PC-3 (cell line): Measurements from ENCODE around the gene CCM2. TPM values are rescaled to one million over a fixed set of nuclear protein-coding genes. Genes with fewer than 3 reads are reported as not detected.

ENCODE experiments used
- ATAC-seq: fragments of 200-7000 bp; cut with Tn5 transposase; 2 replicates; pipeline ENCODE4 v1.9.1; 2020; ENCODE audit warnings: mild to moderate bottlenecking, moderate library complexity
- BruUV-seq: library from RNA; stranded (reverse); fragments of 400-500 nt; replicated peaks from 2 replicates; lab custom pipeline; 2021; lab: Mats Ljungman, UMichigan
- CTCF ChIA-PET: fragments of 300-600 bp; sonication (Branson Sonifier 250); formaldehyde crosslinking; loops from one replicate; lab custom pipeline; 2022; ENCODE audit warnings: antibody characterized with exemption; lab: Charles Lee
- POLR2A ChIA-PET: fragments of 300-600 bp; sonication (Branson Sonifier 250); formaldehyde crosslinking; loops from one replicate; lab custom pipeline; 2022; ENCODE audit warnings: antibody characterized with exemption; ENCODE audit not compliant: unreplicated experiment; lab: Charles Lee
- DNase-seq: peaks from one replicate; pipeline ENCODE4 v3.0.0-alpha.2; 2015
- H2AFZ ChIP-seq: fragments of 300-600 bp; sonication (generic); 2 replicates; pipeline ENCODE4 v1.6.0; 2016; ENCODE audit warnings: antibody characterized with exemption, low read length
- H3F3A ChIP-seq: fragments of 300-600 bp; sonication (generic); one replicate; pipeline ENCODE4 v1.6.0; 2017; ENCODE audit warnings: antibody characterized with exemption, low read length, control low read depth, mild to moderate bottlenecking; ENCODE audit not compliant: unreplicated experiment
- H3K27ac ChIP-seq: fragments of 300-600 bp; sonication (generic); 2 replicates; pipeline ENCODE4 v1.5.1; 2016; ENCODE audit warnings: mild to moderate bottlenecking, low read length
- H3K27me3 ChIP-seq: fragments of 300-600 bp; sonication (generic); 2 replicates; pipeline ENCODE4 v1.6.1; 2016; ENCODE audit warnings: low read length, mixed read lengths
- H3K36me3 ChIP-seq: fragments of 300-600 bp; sonication (generic); 2 replicates; pipeline ENCODE4 v1.6.1; 2016; ENCODE audit warnings: low read depth, mixed run types, low read length, mixed read lengths
- H3K4me1 ChIP-seq: fragments of 300-600 bp; sonication (generic); 2 replicates; pipeline ENCODE4 v1.5.1; 2016; ENCODE audit warnings: low read length; ENCODE audit not compliant: insufficient read depth
- H3K4me2 ChIP-seq: fragments of 300-600 bp; sonication (generic); 2 replicates; pipeline ENCODE4 v1.6.0; 2016; ENCODE audit warnings: low read length
- H3K4me3 ChIP-seq: fragments of 300-600 bp; sonication (generic); 2 replicates; pipeline ENCODE4 v1.5.1; 2016; ENCODE audit warnings: mild to moderate bottlenecking, low read length, mixed read lengths
- H3K79me2 ChIP-seq: fragments of 300-600 bp; sonication (generic); 2 replicates; pipeline ENCODE4 v1.6.1; 2017; ENCODE audit warnings: low read length, mixed read lengths
- H3K9ac ChIP-seq: fragments of 300-600 bp; sonication (generic); 2 replicates; pipeline ENCODE4 v1.6.0; 2016; ENCODE audit warnings: mild to moderate bottlenecking, low read length
- H3K9me2 ChIP-seq: fragments of 300-600 bp; sonication (generic); replicated peaks from 2 replicates; pipeline ENCODE4 v1.6.1; 2016; ENCODE audit warnings: mixed run types, low read length, mixed read lengths
- H3K9me3 ChIP-seq: fragments of 300-600 bp; sonication (generic); 2 replicates; pipeline ENCODE4 v1.6.1; 2016; ENCODE audit warnings: low read length, mixed read lengths
- H4K20me1 ChIP-seq: fragments of 300-600 bp; sonication (generic); 2 replicates; pipeline ENCODE4 v1.6.1; 2016; ENCODE audit warnings: low read length, mixed read lengths
- EZH2 ChIP-seq: fragments of 300-600 bp; sonication (generic); IDR thresholded peaks from one replicate; pipeline ENCODE4 v1.6.1; 2017; ENCODE audit warnings: antibody characterized with exemption, mild to moderate bottlenecking, low read length; ENCODE audit not compliant: unreplicated experiment
- EZH2phosphoT487 ChIP-seq: fragments of 300-600 bp; sonication (generic); IDR thresholded peaks from 2 replicates; pipeline ENCODE4 v1.6.1; 2018; ENCODE audit warnings: mild to moderate bottlenecking, antibody characterized with exemption, low read length, borderline replicate concordance
- intact Hi-C: fragments of 100-400 bp; cut with micrococcal nuclease; formaldehyde crosslinking; loops from 2 replicates; pipeline ENCODE4 v1.9.0; 2023
- total RNA-seq: library from RNA; depleted of rRNA; stranded (reverse); fragments of >200 nt; gene quantifications from 2 replicates; pipeline ENCODE4 v1.2.3, GENCODE V29; 2014
- TF ChIP-seq, protein P1 (sequence below): fragments of 300-600 bp; sonication (generic); conservative IDR thresholded peaks from 2 replicates; pipeline ENCODE4 v1.5.1; 2017; ENCODE audit warnings: antibody characterized with exemption, low read depth, mild to moderate bottlenecking, low read length

CCM2 gene
- total RNA-seq, 1 experiment from 2014 or later = 56.6 TPM

DNA sequence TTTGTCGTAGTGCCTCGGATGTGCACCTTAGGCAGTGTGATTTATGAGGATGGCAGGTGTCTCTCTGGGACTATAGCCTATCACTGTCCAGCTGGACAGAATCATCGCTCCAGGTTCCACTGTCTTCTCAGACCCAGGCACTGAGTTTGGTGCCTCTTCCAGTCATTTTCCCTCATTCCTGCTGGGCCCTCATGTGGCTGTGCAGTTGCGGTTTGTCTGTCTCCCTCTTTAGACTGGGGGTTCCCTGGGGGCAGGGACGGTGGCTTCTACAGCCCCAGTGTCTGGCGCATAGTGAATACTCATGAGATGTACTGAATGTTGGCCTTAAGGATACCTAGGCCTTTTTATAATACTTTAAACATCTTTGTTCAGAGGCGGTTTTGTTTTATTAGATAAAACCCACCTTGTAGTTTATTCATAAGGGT is 28.9 kb downstream of the CCM2 start:
- ChIA-PET CTCF (no interaction called here), POLR2A (no interaction called here)
- no peaks in the 10 kb centered on the region for H4K20me1 ChIP-seq
- H3K4me2 ChIP-seq = no peak overlapping the region
- peaks cover 6% of the 10 kb centered on the region; the same call in 1 of the 2 replicates for H3K4me1 ChIP-seq
- H3K27ac ChIP-seq = no peak overlapping the region
- DNase-seq = no peak
- H3K9me2 ChIP-seq = no peaks in the 10 kb centered on the region
- H3K27me3 ChIP-seq = no peaks in the 10 kb centered on the region
- no peaks in the 10 kb centered on the region; the same call in 1 of the 2 replicates for H3K36me3 ChIP-seq
- no peak for ATAC-seq
- intact Hi-C loops = no loop called here
- BruUV-seq = no TSS peak
- no peak overlapping the region for H3K9ac ChIP-seq
- no peak overlapping the region for H3K4me3 ChIP-seq
- H2AFZ ChIP-seq = no peak overlapping the region
- no peaks in the 10 kb centered on the region for H3K9me3 ChIP-seq
- TF ChIP-seq, protein P1, sequence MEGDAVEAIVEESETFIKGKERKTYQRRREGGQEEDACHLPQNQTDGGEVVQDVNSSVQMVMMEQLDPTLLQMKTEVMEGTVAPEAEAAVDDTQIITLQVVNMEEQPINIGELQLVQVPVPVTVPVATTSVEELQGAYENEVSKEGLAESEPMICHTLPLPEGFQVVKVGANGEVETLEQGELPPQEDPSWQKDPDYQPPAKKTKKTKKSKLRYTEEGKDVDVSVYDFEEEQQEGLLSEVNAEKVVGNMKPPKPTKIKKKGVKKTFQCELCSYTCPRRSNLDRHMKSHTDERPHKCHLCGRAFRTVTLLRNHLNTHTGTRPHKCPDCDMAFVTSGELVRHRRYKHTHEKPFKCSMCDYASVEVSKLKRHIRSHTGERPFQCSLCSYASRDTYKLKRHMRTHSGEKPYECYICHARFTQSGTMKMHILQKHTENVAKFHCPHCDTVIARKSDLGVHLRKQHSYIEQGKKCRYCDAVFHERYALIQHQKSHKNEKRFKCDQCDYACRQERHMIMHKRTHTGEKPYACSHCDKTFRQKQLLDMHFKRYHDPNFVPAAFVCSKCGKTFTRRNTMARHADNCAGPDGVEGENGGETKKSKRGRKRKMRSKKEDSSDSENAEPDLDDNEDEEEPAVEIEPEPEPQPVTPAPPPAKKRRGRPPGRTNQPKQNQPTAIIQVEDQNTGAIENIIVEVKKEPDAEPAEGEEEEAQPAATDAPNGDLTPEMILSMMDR = no peak
- TF ChIP-seq EZH2 (no peak), EZH2phosphoT487 (no peak)
- no peaks in the 10 kb centered on the region for H3K79me2 ChIP-seq
- H3F3A ChIP-seq = no peaks in the 10 kb centered on the region

DNA sequence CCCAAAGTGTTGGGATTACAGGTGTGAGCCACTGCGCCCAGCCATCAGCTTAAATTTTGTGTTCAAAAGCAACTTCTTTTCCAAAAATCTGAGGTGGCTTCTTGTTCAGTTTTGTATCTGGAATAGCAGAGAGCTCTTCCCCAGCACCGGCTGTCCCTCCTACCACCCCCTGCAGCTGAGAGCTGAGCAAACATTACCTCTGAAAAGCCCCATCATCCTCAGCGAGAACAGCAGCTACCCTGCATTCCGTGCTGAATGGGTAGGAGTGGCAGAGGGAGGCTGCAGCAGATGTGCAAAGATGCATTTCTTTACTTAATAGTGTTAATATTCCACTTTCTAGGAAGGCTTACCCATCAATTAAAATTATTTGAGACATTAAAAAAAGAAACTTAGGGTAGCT is 31.8 kb downstream of the CCM2 start:
- no peak overlapping the region for H3K4me3 ChIP-seq
- CTCF ChIA-PET = no interaction called here
- DNase-seq (no peak), ATAC-seq (no peak)
- intact Hi-C loops = no loop called here
- 0 out of 2 replicates have a peak, but pooled peaks cover 9% of the 10 kb centered on the region for H3K79me2 ChIP-seq
- H3K9me3 ChIP-seq = no peaks in the 10 kb centered on the region
- H3K9me2 ChIP-seq = no peaks in the 10 kb centered on the region
- H3K27me3 ChIP-seq = no peaks in the 10 kb centered on the region
- no peak overlapping the region for H3K4me2 ChIP-seq
- no peak overlapping the region for H2AFZ ChIP-seq
- no peak overlapping the region for H3K27ac ChIP-seq
- peaks cover 6% of the 10 kb centered on the region; the same call in 1 of the 2 replicates for H3K4me1 ChIP-seq
- no peaks in the 10 kb centered on the region for H3F3A ChIP-seq
- TF ChIP-seq EZH2 = no peak
- TF ChIP-seq, protein P1 = no peak
- no peak for TF ChIP-seq EZH2phosphoT487
- H4K20me1 ChIP-seq = no peaks in the 10 kb centered on the region
- BruUV-seq = no TSS peak
- POLR2A ChIA-PET = no interaction called here
- H3K9ac ChIP-seq = no peak overlapping the region
- H3K36me3 ChIP-seq = no peaks in the 10 kb centered on the region; the same call in 1 of the 2 replicates

DNA sequence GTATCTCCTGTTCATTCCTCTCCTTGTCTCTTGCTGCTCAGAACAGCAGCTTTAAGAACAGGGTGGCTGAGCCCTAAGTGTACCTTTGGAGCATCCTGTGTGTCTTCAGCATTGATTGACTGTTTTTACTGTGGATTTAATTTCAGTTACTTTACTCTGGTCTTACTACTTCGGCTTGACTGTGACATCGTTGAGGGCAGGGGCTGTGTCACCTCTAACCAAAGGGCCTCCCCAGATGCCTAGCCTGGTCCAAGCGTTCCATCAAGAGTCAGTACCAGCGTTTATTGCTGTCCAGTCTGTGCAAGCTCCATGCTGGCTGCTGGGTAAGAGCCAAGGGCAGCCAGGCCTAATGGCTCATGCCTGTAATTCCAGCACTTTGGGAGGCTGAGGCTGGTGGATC is 32.4 kb downstream of the CCM2 start:
- no peak for DNase-seq
- Histone ChIP-seq H3K79me2 (0 out of 2 replicates have a peak, but pooled peaks cover 9% of the 10 kb centered on the region), H3K36me3 (no peaks in the 10 kb centered on the region; the same call in 1 of the 2 replicates), H3K4me1 (peaks cover under 1% of the 10 kb centered on the region; the same call in 1 of the 2 replicates), H3K4me3 (no peak overlapping the region), H3K9me3 (no peaks in the 10 kb centered on the region), H3K27ac (no peak overlapping the region), H2AFZ (no peak overlapping the region), H3K9ac (no peak overlapping the region), H3F3A (no peaks in the 10 kb centered on the region), H3K9me2 (no peaks in the 10 kb centered on the region), H3K4me2 (no peak overlapping the region), H3K27me3 (no peaks in the 10 kb centered on the region), H4K20me1 (no peaks in the 10 kb centered on the region)
- intact Hi-C loops = no loop called here
- no TSS peak for BruUV-seq
- POLR2A ChIA-PET = no interaction called here
- CTCF ChIA-PET = no interaction called here
- no peak for ATAC-seq
- TF ChIP-seq, protein P1 = no peak
- no peak for TF ChIP-seq EZH2
- no peak for TF ChIP-seq EZH2phosphoT487
